Ascending aorta (tissue), 2 donors: ENCODE data around the gene TENT4A. TPM values are rescaled to one million over a fixed set of nuclear protein-coding genes. Genes with fewer than 3 reads are reported as not detected.

Source experiments
- DNase-seq, 2 donors: peaks; one replicate each; pipeline ENCODE4 v3.0.0-alpha.2; 2019; ENCODE audit warnings: low spot score in 2 of 2
- H3K27ac ChIP-seq, 2 donors: fragments of 200-600 bp; sonication (generic); one replicate each; pipeline ENCODE4 v1.5.1; 2016 to 2017; ENCODE audit warnings: mild to moderate bottlenecking in 1 of 2
- H3K27me3 ChIP-seq: fragments of 200-600 bp; sonication (generic); one replicate; pipeline ENCODE4 v1.5.1; 2017
- H3K36me3 ChIP-seq, 2 donors: fragments of 200-600 bp; sonication (generic); one replicate each; pipeline ENCODE4 v1.5.1; 2016
- H3K4me1 ChIP-seq, 2 donors: fragments of 200-600 bp; sonication (generic); one replicate each; pipeline ENCODE4 v1.5.1; 2016 to 2017; ENCODE audit warnings: mild to moderate bottlenecking in 1 of 2
- H3K4me3 ChIP-seq, 2 donors: fragments of 200-600 bp; sonication (generic); one replicate each; pipeline ENCODE4 v1.5.1; 2016 to 2017; ENCODE audit warnings: mild to moderate bottlenecking in 1 of 2
- H3K9me3 ChIP-seq, 2 donors: fragments of 200-600 bp; sonication (generic); one replicate each; pipeline ENCODE4 v1.5.1; 2016
- CTCF ChIP-seq, 3 experiments: fragments of 200-600 bp in 2 of 3; fragments of 450-650 bp in 1 of 3; sonication (generic) in 2 of 3; IDR thresholded peaks; one replicate each; pipeline ENCODE4 v1.5.1; 2016 to 2019; ENCODE audit warnings: antibody characterized with exemption in 3 of 3, mild to moderate bottlenecking in 1 of 3, moderate library complexity in 1 of 3
- intact Hi-C: fragments of 100-400 bp; cut with DNase I; formaldehyde crosslinking; loops from one replicate; pipeline ENCODE4 v1.15.1; 2023
- total RNA-seq: library from RNA; depleted of rRNA; stranded (reverse); fragments of >200 nt; gene quantifications from one replicate; pipeline ENCODE4 v1.1.0, GENCODE V29; 2016

The TENT4A gene
- total RNA-seq, 1 donor from 2014 or later = 12.5 TPM

GRCh38 chr5:6766604-6767093 lies 53.4 kb downstream of the TENT4A start:
- peak overlapping the region in 1 of 2 donors; percentile 41 for H3K4me3 ChIP-seq
- H3K27ac ChIP-seq = peak overlapping the region; percentile 84 to 87
- TF ChIP-seq CTCF (IDR thresholded peaks at IDR 0.05) = no peak

GRCh38 chr5:6767481-6768063 lies 54.3 kb downstream of the TENT4A start:
- no peaks in the 10 kb centered on the region for H3K9me3 ChIP-seq
- no peaks in the 10 kb centered on the region for H3K27me3 ChIP-seq
- peak overlapping the region in 1 of 2 donors; percentile 87 for H3K27ac ChIP-seq
- no peak for TF ChIP-seq CTCF (IDR thresholded peaks at IDR 0.05)
- H3K4me3 ChIP-seq = no peak overlapping the region
- no peak for DNase-seq
- H3K4me1 ChIP-seq = peaks cover 4 to 13% of the 10 kb centered on the region in 2 donors
- H3K36me3 ChIP-seq = no peaks in the 10 kb centered on the region
- intact Hi-C loops = loop anchor here (2.0 to 5.0 kb wide), 3 partner anchors 65 to 980 kb away; partner anchors contain the start of gene ADCY2

More at GRCh38 chr5:6766604-6767093, 53.4 kb downstream of the TENT4A start:
- peaks cover 4 to 13% of the 10 kb centered on the region in 2 donors for H3K4me1 ChIP-seq
- H3K27me3 ChIP-seq = no peaks in the 10 kb centered on the region
- no peaks in the 10 kb centered on the region for H3K9me3 ChIP-seq
- no peaks in the 10 kb centered on the region for H3K36me3 ChIP-seq
- intact Hi-C loops = loop anchor here (2.0 to 5.0 kb wide), 3 partner anchors 66 to 981 kb away; partner anchors contain the start of gene ADCY2
- DNase-seq = peak; percentile 82 to 96

GRCh38 chr5:6768590-6769230 lies 55.5 kb downstream of the TENT4A start:
- H3K9me3 ChIP-seq = no peaks in the 10 kb centered on the region
- intact Hi-C loops = loop anchor here (5.0 kb wide), 1 partner anchor 979 kb away; no protein-coding TSS in a partner anchor
- H3K27ac ChIP-seq = no peak overlapping the region
- no peaks in the 10 kb centered on the region for H3K27me3 ChIP-seq
- TF ChIP-seq CTCF (IDR thresholded peaks at IDR 0.05) = no peak
- no peaks in the 10 kb centered on the region for H3K36me3 ChIP-seq
- H3K4me1 ChIP-seq = peaks cover 4 to 13% of the 10 kb centered on the region in 2 donors
- no peak overlapping the region for H3K4me3 ChIP-seq
- no peak for DNase-seq

GRCh38 chr5:6770826-6771607 lies 57.8 kb downstream of the TENT4A start:
- no peak for DNase-seq

More at GRCh38 chr5:6770826-6771607, 57.8 kb downstream of the TENT4A start:
- H3K27ac ChIP-seq = no peak overlapping the region
- H3K4me1 ChIP-seq = peaks cover 2 to 11% of the 10 kb centered on the region in 2 donors
- H3K9me3 ChIP-seq = no peaks in the 10 kb centered on the region
- TF ChIP-seq CTCF (IDR thresholded peaks at IDR 0.05) = no peak
- H3K36me3 ChIP-seq = no peaks in the 10 kb centered on the region
- intact Hi-C loops = no loop called here
- no peaks in the 10 kb centered on the region for H3K27me3 ChIP-seq
- H3K4me3 ChIP-seq = no peak overlapping the region
